HepG2 (cell line): ENCODE measurements around the gene IKZF3. TPM values are rescaled to one million over a fixed set of nuclear protein-coding genes. Genes with fewer than 3 reads are reported as not detected.
A peak's percentile ranks its signal among the peaks of the same experiment; 100 is the strongest.

Source experiments
- CC2D1A ChIP-seq: sonication (generic); formaldehyde crosslinking; IDR thresholded peaks from 2 replicates; pipeline ENCODE4 v1.8.1; 2023; ENCODE audit warnings: mild to moderate bottlenecking, missing genetic modification reagents
- CREM ChIP-seq, 2 experiments: sonication (generic) in 1 of 2; formaldehyde crosslinking in 1 of 2; IDR thresholded peaks; 2 replicates each; pipeline versions ENCODE4 v1.4.0 to v1.6.1; 2016 to 2020; ENCODE audit warnings: antibody characterized with exemption in 1 of 2, mild to moderate bottlenecking in 1 of 2, missing genetic modification reagents in 1 of 2
- FOXK1 ChIP-seq: sonication (generic); formaldehyde crosslinking; IDR thresholded peaks from 2 replicates; pipeline ENCODE4 v1.4.0; 2020; ENCODE audit warnings: low read depth, missing genetic modification reagents, borderline replicate concordance
- FOXK2 ChIP-seq: fragments of 450-650 bp; IDR thresholded peaks from 2 replicates; pipeline ENCODE4 v1.6.1; 2016
- GPN1 ChIP-seq: sonication (generic); formaldehyde crosslinking; IDR thresholded peaks from 2 replicates; pipeline ENCODE4 v1.5.1; 2020; ENCODE audit warnings: missing genetic modification reagents, borderline replicate concordance
- HHEX ChIP-seq: IDR thresholded peaks from 2 replicates; pipeline ENCODE4 v1.6.1; 2016; ENCODE audit warnings: control low read depth
- HMGA1 ChIP-seq: sonication (generic); formaldehyde crosslinking; conservative IDR thresholded peaks from 2 replicates; pipeline ENCODE4 v1.4.0; 2020; ENCODE audit warnings: missing genetic modification reagents
- HOXD1 ChIP-seq: sonication (generic); formaldehyde crosslinking; IDR thresholded peaks from 2 replicates; pipeline ENCODE4 v1.5.0; 2020; ENCODE audit warnings: missing genetic modification reagents
- IRX3 ChIP-seq: sonication (generic); formaldehyde crosslinking; IDR thresholded peaks from 2 replicates; pipeline ENCODE4 v1.8.1; 2023; ENCODE audit warnings: mild to moderate bottlenecking, low read depth, missing genetic modification reagents, borderline replicate concordance
- KDM2A ChIP-seq: sonication (generic); formaldehyde crosslinking; IDR thresholded peaks from 2 replicates; pipeline ENCODE4 v1.4.0; 2020; ENCODE audit warnings: low read depth, missing genetic modification reagents, borderline replicate concordance
- MEF2D ChIP-seq: sonication (generic); formaldehyde crosslinking; IDR thresholded peaks from 2 replicates; pipeline ENCODE4 v1.5.1; 2020; ENCODE audit warnings: mild to moderate bottlenecking, missing genetic modification reagents
- MIXL1 ChIP-seq: IDR thresholded peaks from 2 replicates; pipeline ENCODE4 v1.6.1; 2016
- NBN ChIP-seq: fragments of 450-650 bp; conservative IDR thresholded peaks from 2 replicates; pipeline ENCODE4 v1.6.1; 2017
- PITX1 ChIP-seq: sonication (generic); formaldehyde crosslinking; IDR thresholded peaks from 2 replicates; pipeline ENCODE4 v1.5.1; 2020; ENCODE audit warnings: mild to moderate bottlenecking, missing genetic modification reagents
- POLR2A ChIP-seq, 2 experiments: IDR thresholded peaks; 2 replicates each; pipeline ENCODE4 v1.6.1; 2011; ENCODE audit warnings: low read depth in 2 of 2, low read length in 2 of 2, mild to moderate bottlenecking in 1 of 2, moderate library complexity in 1 of 2; ENCODE audit not compliant: insufficient read depth in 1 of 2
- SMAD9 ChIP-seq: sonication (generic); formaldehyde crosslinking; IDR thresholded peaks from 2 replicates; pipeline ENCODE4 v1.5.1; 2020; ENCODE audit warnings: mild to moderate bottlenecking, missing genetic modification reagents
- TEAD3 ChIP-seq: optimal IDR thresholded peaks from 2 replicates; pipeline ENCODE3; 2016; ENCODE audit warnings: borderline replicate concordance
- ZBTB21 ChIP-seq: sonication (generic); formaldehyde crosslinking; IDR thresholded peaks from 2 replicates; pipeline ENCODE4 v1.4.0; 2020; ENCODE audit warnings: missing genetic modification reagents
- ZBTB3 ChIP-seq: sonication (generic); formaldehyde crosslinking; IDR thresholded peaks from 2 replicates; pipeline ENCODE4 v1.4.0; 2020; ENCODE audit warnings: low read depth, mild to moderate bottlenecking, moderate library complexity, missing genetic modification reagents, borderline replicate concordance
- ZKSCAN8 ChIP-seq: IDR thresholded peaks from 2 replicates; pipeline ENCODE4 v1.6.1; 2016; ENCODE audit warnings: borderline replicate concordance, missing genetic modification reagents, missing compliant biosample characterization
- ZNF180 ChIP-seq: sonication (generic); formaldehyde crosslinking; IDR thresholded peaks from 2 replicates; pipeline ENCODE4 v1.4.0; 2020; ENCODE audit warnings: low read depth, missing genetic modification reagents, borderline replicate concordance
- ZNF296 ChIP-seq: sonication (generic); formaldehyde crosslinking; conservative IDR thresholded peaks from 2 replicates; pipeline ENCODE4 v1.5.0; 2020; ENCODE audit warnings: mild to moderate bottlenecking, missing genetic modification reagents
- ZNF329 ChIP-seq: sonication (generic); formaldehyde crosslinking; IDR thresholded peaks from 2 replicates; pipeline ENCODE4 v1.9.0; 2021; ENCODE audit warnings: low read depth, mild to moderate bottlenecking, missing genetic modification reagents
- ZNF350 ChIP-seq: sonication (generic); formaldehyde crosslinking; IDR thresholded peaks from 2 replicates; pipeline ENCODE4 v1.4.0; 2020; ENCODE audit warnings: mild to moderate bottlenecking, low read depth, missing genetic modification reagents, borderline replicate concordance
- ZNF484 ChIP-seq: sonication (generic); formaldehyde crosslinking; IDR thresholded peaks from 2 replicates; pipeline ENCODE4 v1.5.1; 2020; ENCODE audit warnings: mild to moderate bottlenecking, low read depth, missing genetic modification reagents, borderline replicate concordance
- polyA plus RNA-seq, 8 experiments: library from polyadenylated mRNA; depleted of rRNA in 3 of 8; stranded (reverse) in 7 of 8; unstranded in 1 of 8; fragments of >200 nt; fragmentation: Illumina TruSeq in 4 of 8; extraction: Trizol in 4 of 8; gene quantifications; 2 replicates each; pipeline versions ENCODE4 v1.2.1 to v1.2.3, GENCODE V29; 2011 to 2016; ENCODE audit warnings: low read depth in 4 of 8, missing spikeins in 1 of 8, mixed read lengths in 1 of 8; ENCODE audit not compliant: insufficient read depth in 1 of 8
- total RNA-seq, 5 experiments: library from RNA; depleted of rRNA; stranded (reverse); fragments of >200 nt; fragmentation: Illumina TruSeq; extraction: Trizol; gene quantifications; 2 replicates each; pipeline ENCODE4 v1.2.3, GENCODE V29; 2016; ENCODE audit warnings: low read depth in 1 of 5
- TF ChIP-seq, protein P1 (sequence below): sonication (generic); formaldehyde crosslinking; conservative IDR thresholded peaks from 2 replicates; pipeline ENCODE4 v1.4.0; 2020; ENCODE audit warnings: missing genetic modification reagents
- TF ChIP-seq, protein P2 (sequence below): sonication (generic); formaldehyde crosslinking; IDR thresholded peaks from 2 replicates; pipeline ENCODE4; 2020; ENCODE audit warnings: missing genetic modification reagents, mild to moderate bottlenecking, borderline replicate concordance
- TF ChIP-seq, protein P3 (sequence below): IDR thresholded peaks from 2 replicates; pipeline ENCODE4 v1.6.1; 2016; ENCODE audit warnings: low read depth, borderline replicate concordance

IKZF3 gene
- total and polyA plus RNA-seq, 2 of the 13 experiments (the other 11 are each of a cell fraction or from before 2014, with no cell fraction given) = not detected

DNA sequence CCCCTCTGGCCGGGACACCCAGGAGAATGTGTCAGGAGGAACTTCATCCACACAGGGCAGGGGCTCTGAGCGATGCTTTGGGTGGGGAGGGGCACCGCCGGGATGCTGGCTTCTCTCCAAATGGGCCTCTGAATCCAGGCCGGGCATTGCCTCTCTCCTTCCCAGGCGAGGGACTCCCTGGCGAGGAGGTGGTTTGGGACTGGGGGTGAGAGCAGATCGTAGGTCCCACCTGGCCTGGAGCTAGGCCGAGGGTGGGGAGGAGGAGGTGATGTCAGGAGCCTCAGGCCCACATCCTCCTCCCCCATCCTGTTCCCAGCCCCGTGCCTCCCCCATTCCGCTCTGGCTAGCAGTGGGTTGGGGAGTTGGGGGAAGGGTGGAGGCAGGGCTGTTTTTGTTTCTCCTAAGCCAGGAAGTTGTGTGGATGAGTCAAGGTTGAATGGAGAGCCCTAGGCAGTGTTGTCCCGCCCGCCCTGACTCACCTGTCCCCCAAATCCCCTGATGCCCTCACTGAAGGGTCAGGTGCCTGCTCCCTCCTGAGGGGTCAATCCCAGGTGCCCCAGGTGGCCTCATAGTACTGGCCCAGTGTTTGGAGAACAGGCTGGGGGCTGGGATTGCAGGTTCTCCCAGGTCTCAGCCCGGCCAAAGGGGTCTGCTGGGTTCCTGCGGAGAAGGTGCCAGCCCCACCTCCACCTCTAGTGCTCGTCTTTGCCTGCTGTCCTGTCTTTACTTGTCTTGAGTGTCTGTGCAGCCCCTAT, 123.6 kb downstream of the IKZF3 start (continued):
- TF ChIP-seq, protein P1, sequence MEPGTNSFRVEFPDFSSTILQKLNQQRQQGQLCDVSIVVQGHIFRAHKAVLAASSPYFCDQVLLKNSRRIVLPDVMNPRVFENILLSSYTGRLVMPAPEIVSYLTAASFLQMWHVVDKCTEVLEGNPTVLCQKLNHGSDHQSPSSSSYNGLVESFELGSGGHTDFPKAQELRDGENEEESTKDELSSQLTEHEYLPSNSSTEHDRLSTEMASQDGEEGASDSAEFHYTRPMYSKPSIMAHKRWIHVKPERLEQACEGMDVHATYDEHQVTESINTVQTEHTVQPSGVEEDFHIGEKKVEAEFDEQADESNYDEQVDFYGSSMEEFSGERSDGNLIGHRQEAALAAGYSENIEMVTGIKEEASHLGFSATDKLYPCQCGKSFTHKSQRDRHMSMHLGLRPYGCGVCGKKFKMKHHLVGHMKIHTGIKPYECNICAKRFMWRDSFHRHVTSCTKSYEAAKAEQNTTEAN = peak; percentile 67; the same call in 1 of the 2 replicates
- TF ChIP-seq NBN (no peak), FOXK2 (no peak), TEAD3 (peak; percentile 62), GPN1 (CRISPR knock-in tag) (no peak), MIXL1 (peak; percentile 53; the same call in 1 of the 2 replicates), IRX3 (CRISPR knock-in tag) (no peak), MEF2D (CRISPR knock-in tag) (peak; percentile 85), KDM2A (CRISPR knock-in tag) (peak; percentile 48; the same call in 1 of the 2 replicates), ZNF329 (CRISPR knock-in tag) (peak; percentile 52; the same call in 1 of the 2 replicates), HMGA1 (CRISPR knock-in tag) (no peak), ZBTB3 (no peak), CC2D1A (no peak), ZNF484 (CRISPR knock-in tag) (no peak), SMAD9 (no peak), ZNF180 (CRISPR knock-in tag) (no peak), PITX1 (CRISPR knock-in tag) (peak; percentile 90), ZNF296 (CRISPR knock-in tag) (no peak), ZKSCAN8 (CRISPR knock-in tag) (0 out of 2 replicates have a peak, but pooled peaks have one; percentile 43), CREM (IDR thresholded peaks at IDR 0.05) (no peak), CREM (CRISPR knock-in tag; IDR thresholded peaks at IDR 0.05) (no peak), HOXD1 (CRISPR knock-in tag) (0 out of 2 replicates have a peak, but pooled peaks have one; percentile 40), ZNF350 (peak; percentile 46), ZBTB21 (CRISPR knock-in tag) (no peak), POLR2A (IDR thresholded peaks at IDR 0.05; ENCODE audit: insufficient read depth in 1 of 2, low read depth in 2 of 2, low read length in 2 of 2) (peak; percentile 52 to 76; a peak in 3 of 4 replicates), FOXK1 (CRISPR knock-in tag) (peak; percentile 53; the same call in 1 of the 2 replicates), HHEX (no peak)
- TF ChIP-seq, protein P2, sequence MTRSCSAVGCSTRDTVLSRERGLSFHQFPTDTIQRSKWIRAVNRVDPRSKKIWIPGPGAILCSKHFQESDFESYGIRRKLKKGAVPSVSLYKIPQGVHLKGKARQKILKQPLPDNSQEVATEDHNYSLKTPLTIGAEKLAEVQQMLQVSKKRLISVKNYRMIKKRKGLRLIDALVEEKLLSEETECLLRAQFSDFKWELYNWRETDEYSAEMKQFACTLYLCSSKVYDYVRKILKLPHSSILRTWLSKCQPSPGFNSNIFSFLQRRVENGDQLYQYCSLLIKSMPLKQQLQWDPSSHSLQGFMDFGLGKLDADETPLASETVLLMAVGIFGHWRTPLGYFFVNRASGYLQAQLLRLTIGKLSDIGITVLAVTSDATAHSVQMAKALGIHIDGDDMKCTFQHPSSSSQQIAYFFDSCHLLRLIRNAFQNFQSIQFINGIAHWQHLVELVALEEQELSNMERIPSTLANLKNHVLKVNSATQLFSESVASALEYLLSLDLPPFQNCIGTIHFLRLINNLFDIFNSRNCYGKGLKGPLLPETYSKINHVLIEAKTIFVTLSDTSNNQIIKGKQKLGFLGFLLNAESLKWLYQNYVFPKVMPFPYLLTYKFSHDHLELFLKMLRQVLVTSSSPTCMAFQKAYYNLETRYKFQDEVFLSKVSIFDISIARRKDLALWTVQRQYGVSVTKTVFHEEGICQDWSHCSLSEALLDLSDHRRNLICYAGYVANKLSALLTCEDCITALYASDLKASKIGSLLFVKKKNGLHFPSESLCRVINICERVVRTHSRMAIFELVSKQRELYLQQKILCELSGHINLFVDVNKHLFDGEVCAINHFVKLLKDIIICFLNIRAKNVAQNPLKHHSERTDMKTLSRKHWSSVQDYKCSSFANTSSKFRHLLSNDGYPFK = no peak
- TF ChIP-seq, protein P3, sequence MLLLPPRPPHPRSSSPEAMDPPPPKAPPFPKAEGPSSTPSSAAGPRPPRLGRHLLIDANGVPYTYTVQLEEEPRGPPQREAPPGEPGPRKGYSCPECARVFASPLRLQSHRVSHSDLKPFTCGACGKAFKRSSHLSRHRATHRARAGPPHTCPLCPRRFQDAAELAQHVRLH (CRISPR knock-in tag) = 0 out of 2 replicates have a peak, but pooled peaks have one; percentile 18
